ENCODE data around the gene CNTRL. TPM values are rescaled to one million over a fixed set of nuclear protein-coding genes. Genes with fewer than 3 reads are reported as not detected.
A peak's percentile ranks its signal among the peaks of the same experiment; 100 is the strongest.
"Not testable (repeated sequence)": the region's sequence is repeated elsewhere in the genome, so short reads cannot be mapped to it uniquely, and the experiment has no call there.

CNTRL gene
- total RNA-seq, 1 experiment from 2014 or later: 27.2 TPM

GRCh38 chr9:121121582-121122087, 46.9 kb downstream of the CNTRL start:
- in situ Hi-C loops (cut with HindIII; ENCODE audit: low pct_unique_long_range_greater_than_20kb, low sequenced_read_pairs): no loop called here
- peak; percentile 97 for DNase-seq (ENCODE audit: low read depth, low spot score)

GRCh38 chr9:121122246-121123032, 47.7 kb downstream of the CNTRL start:
- DNase-seq (ENCODE audit: low read depth, low spot score): peak; percentile 15

GRCh38 chr9:121123816-121124535, 49.2 kb downstream of the CNTRL start:
- in situ Hi-C loops (cut with HindIII; ENCODE audit: low pct_unique_long_range_greater_than_20kb, low sequenced_read_pairs): no loop called here
- DNase-seq (ENCODE audit: low read depth, low spot score): peak; percentile 77

More at GRCh38 chr9:121122246-121123032, 47.7 kb downstream of the CNTRL start:
- in situ Hi-C loops (cut with HindIII; ENCODE audit: low pct_unique_long_range_greater_than_20kb, low sequenced_read_pairs): no loop called here

GRCh38 chr9:121125590-121125989, 50.8 kb downstream of the CNTRL start:
- DNase-seq (ENCODE audit: low read depth, low spot score): no peak
- in situ Hi-C loops (cut with HindIII; ENCODE audit: low pct_unique_long_range_greater_than_20kb, low sequenced_read_pairs): no loop called here

GRCh38 chr9:121129384-121129783, 54.6 kb downstream of the CNTRL start:
- DNase-seq (ENCODE audit: low read depth, low spot score); in situ Hi-C loops (cut with HindIII; ENCODE audit: low pct_unique_long_range_greater_than_20kb, low sequenced_read_pairs): not testable (repeated sequence)

GRCh38 chr9:121133104-121133816, 58.5 kb downstream of the CNTRL start:
- in situ Hi-C loops (cut with HindIII; ENCODE audit: low pct_unique_long_range_greater_than_20kb, low sequenced_read_pairs): no loop called here
- DNase-seq (ENCODE audit: low read depth, low spot score): no peak

- no peak for DNase-seq (ENCODE audit: low read depth, low spot score)
- in situ Hi-C loops (cut with HindIII; ENCODE audit: low pct_unique_long_range_greater_than_20kb, low sequenced_read_pairs): no loop called here
Measured at GRCh38 chr9:121135642-121136041, 60.9 kb downstream of the CNTRL start.

GRCh38 chr9:121138561-121138960, 63.8 kb downstream of the CNTRL start:
- in situ Hi-C loops (cut with HindIII; ENCODE audit: low pct_unique_long_range_greater_than_20kb, low sequenced_read_pairs): no loop called here
- no peak for DNase-seq (ENCODE audit: low read depth, low spot score)

GRCh38 chr9:121138973-121139372, 64.2 kb downstream of the CNTRL start:
- in situ Hi-C loops (cut with HindIII; ENCODE audit: low pct_unique_long_range_greater_than_20kb, low sequenced_read_pairs): no loop called here
- DNase-seq (ENCODE audit: low read depth, low spot score): no peak

- no peak for DNase-seq (ENCODE audit: low read depth, low spot score)
- in situ Hi-C loops (cut with HindIII; ENCODE audit: low pct_unique_long_range_greater_than_20kb, low sequenced_read_pairs): no loop called here
Measured at GRCh38 chr9:121140162-121140561, 65.4 kb downstream of the CNTRL start.

GRCh38 chr9:121141306-121141705, 66.6 kb downstream of the CNTRL start:
- DNase-seq (ENCODE audit: low read depth, low spot score): no peak
- in situ Hi-C loops (cut with HindIII; ENCODE audit: low pct_unique_long_range_greater_than_20kb, low sequenced_read_pairs): no loop called here

- in situ Hi-C loops (cut with HindIII; ENCODE audit: low pct_unique_long_range_greater_than_20kb, low sequenced_read_pairs): no loop called here
- no peak for DNase-seq (ENCODE audit: low read depth, low spot score)
Measured at GRCh38 chr9:121141706-121142105, 67.0 kb downstream of the CNTRL start.

- no peak for DNase-seq (ENCODE audit: low read depth, low spot score)
- in situ Hi-C loops (cut with HindIII; ENCODE audit: low pct_unique_long_range_greater_than_20kb, low sequenced_read_pairs): no loop called here
Measured at GRCh38 chr9:121143771-121144170, 69.0 kb downstream of the CNTRL start.

GRCh38 chr9:121144482-121144881, 69.7 kb downstream of the CNTRL start:
- DNase-seq (ENCODE audit: low read depth, low spot score): no peak

GRCh38 chr9:121150188-121150587, 75.4 kb downstream of the CNTRL start:
- in situ Hi-C loops (cut with HindIII; ENCODE audit: low pct_unique_long_range_greater_than_20kb, low sequenced_read_pairs): no loop called here
- no peak for DNase-seq (ENCODE audit: low read depth, low spot score)

More at GRCh38 chr9:121144482-121144881, 69.7 kb downstream of the CNTRL start:
- in situ Hi-C loops (cut with HindIII; ENCODE audit: low pct_unique_long_range_greater_than_20kb, low sequenced_read_pairs): no loop called here

- in situ Hi-C loops (cut with HindIII; ENCODE audit: low pct_unique_long_range_greater_than_20kb, low sequenced_read_pairs): no loop called here
- DNase-seq (ENCODE audit: low read depth, low spot score): no peak
Measured at GRCh38 chr9:121153642-121154041, 78.9 kb downstream of the CNTRL start.

GRCh38 chr9:121154782-121155181, 80.0 kb downstream of the CNTRL start:
- no peak for DNase-seq (ENCODE audit: low read depth, low spot score)
- in situ Hi-C loops (cut with HindIII; ENCODE audit: low pct_unique_long_range_greater_than_20kb, low sequenced_read_pairs): no loop called here

- no peak for DNase-seq (ENCODE audit: low read depth, low spot score)
- in situ Hi-C loops (cut with HindIII; ENCODE audit: low pct_unique_long_range_greater_than_20kb, low sequenced_read_pairs): no loop called here
Measured at GRCh38 chr9:121156263-121156731, 81.5 kb downstream of the CNTRL start.

Data from SK-MEL-5 (cell line).